Ovary (tissue), 1 donor: Measurements from ENCODE around the gene OSBPL6.

ENCODE experiments used
- EP300 ChIP-seq: sonication (generic); formaldehyde crosslinking; IDR thresholded peaks from one replicate; pipeline ENCODE4 v1.6.1; 2017; ENCODE audit warnings: antibody characterized with exemption
- POLR2A ChIP-seq: fragments of 450-650 bp; IDR thresholded peaks from one replicate; pipeline ENCODE4 v1.6.1; 2017; ENCODE audit warnings: antibody characterized with exemption, mild to moderate bottlenecking, moderate library complexity

- TF ChIP-seq EP300 (no peak), POLR2A (no peak)
Observed at GRCh38 chr2:178177066-178177679, 17.1 kb upstream of the OSBPL6 start.
